ENCODE measurements around the gene GALNS.

Gene GALNS

DNA sequence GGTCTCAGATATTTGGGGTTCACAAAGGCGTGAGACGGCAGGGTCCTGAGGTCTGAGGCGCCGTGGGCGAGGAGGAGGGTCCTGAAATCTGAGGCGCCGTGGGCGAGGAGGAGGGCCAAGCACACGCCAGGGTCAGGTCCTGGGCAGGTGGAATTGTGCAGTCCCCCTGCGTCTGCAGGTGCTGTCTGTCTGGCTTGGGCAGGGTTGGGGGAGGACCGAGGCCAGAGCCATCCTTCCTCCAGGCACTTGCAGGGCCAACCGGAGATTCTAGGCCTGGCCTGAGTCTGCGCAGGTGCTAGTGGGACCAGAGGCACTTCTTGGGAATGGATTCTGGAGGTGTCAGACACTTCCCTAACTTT, 42.6 kb downstream of the GALNS start:
- DNase-seq, result no peak

DNA sequence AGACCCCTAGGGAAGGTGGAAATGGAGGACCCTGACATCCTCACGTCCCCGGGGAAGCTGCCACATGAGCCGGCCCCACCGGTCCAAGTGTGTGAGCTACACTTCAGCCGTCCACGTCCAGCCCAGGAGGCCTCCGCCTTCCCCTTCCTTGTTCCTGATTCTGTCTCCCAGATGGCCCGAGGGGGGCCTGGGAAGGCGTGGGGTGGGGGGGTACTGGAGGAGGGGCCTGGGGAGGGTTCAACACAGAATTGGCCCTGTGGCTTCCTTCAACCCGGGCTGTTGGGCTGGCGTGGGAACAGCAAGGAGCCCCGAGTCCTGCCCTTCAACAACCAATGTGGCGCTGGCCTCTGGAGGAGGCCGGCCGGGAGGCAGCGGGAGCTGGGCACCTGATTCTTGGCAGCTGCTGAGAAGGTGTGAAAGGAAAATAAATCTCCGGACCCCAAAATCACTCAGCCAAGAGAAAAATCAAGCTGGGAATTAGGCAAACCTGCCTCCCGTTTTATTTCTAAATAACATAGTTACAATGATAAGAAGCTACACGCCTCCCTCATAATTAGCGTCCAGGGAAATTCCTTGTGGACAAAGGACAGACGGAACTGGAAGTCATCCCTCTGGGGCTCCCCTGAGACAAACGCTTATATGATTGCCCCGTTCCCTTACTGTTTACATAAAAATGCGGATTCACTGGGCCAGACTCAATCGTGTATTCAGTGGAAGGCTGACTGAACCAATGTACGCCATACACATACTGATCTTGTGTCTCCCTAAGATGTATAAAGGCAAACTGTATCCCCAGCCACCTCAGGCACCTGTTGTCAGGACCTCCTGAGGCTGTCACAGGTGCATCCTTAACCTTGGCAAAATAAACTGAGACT, 43.2 kb downstream of the GALNS start:
- no peak for DNase-seq

DNA sequence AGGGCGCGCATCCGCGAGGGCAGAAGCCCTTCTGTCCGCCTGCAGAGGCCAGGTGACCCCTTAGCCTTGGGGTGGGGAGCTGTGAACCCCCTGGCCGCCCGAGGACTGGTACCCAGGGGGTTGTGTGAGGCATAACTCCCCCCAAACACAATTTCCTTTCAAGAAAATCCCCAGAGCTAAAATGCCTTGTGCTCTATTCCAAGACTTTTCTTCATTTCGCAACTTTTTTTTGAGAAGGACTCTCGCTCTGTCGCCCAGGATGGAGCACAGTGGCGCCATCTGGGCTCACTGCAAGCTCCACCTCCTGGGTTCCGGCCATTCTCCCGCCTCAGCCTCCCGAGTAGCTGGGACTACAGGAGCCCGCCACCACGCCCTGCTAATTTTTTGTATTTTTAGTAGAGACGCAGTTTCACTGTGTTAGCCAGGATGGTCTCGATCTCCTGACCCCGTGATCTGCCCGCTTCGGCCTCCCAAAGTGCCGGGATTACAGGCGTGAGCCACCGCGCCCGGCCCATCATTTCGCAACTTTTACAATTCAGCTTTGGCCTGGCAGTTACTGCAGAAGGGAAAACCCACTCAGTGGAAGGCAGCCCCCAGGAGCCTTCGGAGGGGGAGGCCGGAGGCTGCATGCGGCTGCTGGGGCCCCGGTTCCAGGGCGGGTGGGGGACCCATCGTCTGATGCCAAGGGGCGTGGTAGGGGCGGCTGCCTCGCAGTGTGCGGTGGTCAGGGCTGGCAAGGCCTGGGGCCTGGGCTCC, 44.1 kb downstream of the GALNS start:
- DNase-seq, result peak; percentile 51

DNA sequence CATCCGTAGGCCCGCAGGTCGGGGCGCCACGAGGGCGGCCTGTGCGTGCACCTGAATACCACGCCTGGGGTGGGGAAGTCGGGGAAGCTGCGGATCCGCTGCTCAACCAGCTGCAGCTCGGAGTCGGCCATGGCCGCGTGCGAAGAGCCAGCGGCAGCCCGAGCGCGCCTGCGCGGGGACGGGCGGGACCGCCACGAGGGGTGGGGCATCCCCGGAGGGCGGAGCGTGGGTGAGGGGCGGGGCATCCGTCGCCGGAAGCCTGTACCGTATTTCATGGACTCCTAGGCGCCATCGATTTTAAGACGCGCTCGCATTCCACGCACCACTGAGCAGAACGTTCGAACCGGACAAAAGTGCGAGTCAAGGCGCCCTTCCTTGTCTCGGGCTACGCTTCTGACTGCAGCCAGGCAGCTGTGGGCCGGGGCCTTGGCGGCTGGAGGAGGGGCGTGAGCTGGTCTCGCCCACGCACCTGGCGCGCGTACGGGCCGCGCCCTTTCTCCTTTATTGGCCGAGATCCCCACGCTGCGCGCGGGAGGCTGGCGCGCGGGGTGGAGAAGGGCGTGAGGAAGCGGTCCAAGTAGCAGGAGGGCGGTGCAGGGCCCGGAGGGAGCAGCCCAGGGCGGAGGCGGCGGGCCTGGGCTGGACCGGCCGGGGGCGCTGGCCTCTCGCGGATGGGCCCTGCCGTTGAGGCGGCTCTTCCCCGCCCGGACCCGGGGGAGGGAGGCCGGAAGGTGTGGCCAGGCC, 44.8 kb downstream of the GALNS start, which contains the start of gene APRT:
Gene APRT, minus strand, starts transcription at position 160 of the 744 bp plus-strand sequence. Its CDS starts 29 bp downstream, at position 131.
- peak; percentile 99 for DNase-seq

DNA sequence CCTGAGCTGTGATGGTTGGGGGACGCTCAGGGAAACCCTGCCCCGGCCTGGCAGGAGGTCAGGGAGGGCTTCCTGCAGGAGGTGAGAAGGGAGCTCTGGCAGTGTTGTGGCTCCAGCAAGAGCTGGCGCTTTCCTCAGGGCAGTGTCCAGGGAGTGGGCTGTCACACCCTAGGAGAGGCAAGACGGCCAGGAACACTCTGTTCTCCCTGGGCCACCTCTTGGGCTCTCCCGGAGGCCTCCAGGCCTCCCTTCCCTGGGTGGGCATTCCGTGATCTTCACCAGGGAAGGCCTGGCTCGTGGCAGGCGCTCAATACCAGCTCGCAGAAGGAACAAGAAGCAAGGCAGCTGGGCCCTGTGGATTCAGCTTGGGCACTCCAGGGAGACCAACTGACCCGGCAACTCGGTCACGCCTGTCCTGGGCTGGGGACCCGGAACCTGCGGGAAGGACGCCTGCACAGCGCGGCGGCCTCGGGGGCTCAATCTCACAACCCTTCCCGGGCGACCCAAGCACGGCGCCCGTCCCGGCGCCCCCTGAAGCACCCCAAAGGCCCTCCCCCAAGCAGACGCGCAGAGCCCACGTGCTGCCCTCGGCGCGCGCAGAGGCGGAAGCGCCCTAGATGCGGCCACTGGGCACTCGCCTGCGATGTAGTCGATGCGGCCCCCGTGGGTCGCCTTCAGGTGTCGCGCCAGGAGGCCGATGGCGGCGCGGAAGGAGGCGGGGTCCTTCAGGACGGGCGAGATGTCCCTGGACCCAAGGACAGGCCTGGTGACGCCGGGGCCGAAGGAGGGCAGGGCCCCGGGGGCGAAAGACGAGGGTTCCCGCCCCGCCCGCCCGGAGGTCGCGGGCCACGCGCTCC, 45.6 kb downstream of the GALNS start:
- DNase-seq, result peak; percentile 79

DNA sequence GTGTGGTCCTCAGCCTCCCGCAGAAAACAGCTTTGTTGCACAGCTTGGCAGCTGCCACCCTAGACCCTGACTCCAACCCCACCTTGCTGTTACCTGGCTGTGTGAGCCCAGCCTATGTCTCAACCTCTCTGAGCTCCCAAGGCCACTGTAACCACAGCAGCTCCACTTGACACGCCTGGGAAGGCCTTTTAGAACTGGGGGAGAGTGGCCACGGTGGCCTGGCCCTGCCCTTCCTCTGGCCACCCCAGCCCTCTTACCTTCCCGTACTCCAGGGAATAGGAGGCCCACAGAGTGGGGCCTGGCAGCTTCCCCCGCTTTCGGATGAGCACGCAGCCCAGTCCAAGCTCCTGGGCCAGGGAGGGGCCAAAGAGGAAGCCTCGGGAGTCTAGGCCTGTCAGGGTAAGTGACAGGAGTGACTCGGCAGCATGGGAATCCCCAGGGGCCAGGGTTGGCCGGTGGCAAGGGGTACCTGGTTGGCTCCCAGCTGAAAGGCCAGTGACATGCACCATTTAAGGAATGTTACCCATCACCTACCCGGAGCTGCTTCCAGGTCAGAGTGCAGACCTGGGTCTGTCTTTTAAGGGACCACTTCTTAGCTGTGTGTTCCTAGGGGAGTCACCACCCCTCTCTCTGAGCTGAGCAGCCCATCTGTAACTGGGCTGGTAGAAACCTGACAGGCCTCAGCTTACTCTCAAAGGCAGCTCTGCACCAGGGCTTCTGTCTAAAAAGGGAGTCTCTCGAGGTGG, 46.4 kb downstream of the GALNS start:
- DNase-seq, result peak; percentile 71

DNA sequence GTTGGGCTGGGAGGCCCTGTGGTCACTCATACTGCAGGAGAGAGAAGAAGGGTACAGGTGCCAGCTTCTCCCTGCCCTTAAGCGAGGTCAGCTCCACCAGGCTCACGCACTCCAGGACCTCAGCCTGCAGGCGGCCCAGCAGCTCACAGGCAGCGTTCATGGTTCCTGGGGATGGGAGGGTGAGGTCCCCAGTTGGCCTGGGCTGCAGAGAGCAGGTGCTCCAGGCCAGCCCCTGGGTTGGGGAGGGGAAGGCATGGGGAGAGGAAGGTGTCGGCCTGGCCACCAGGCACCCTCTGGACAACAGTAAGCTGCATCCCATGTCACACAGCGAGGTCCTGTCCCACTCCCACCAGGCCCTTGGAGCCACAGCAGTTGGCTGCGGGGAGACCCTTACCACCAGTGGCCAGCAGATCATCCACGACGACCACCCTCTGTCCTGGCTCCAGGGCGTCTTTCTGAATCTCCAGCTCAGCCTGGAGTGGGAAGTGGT, 47.0 kb downstream of the GALNS start:
- DNase-seq, result no peak

DNA sequence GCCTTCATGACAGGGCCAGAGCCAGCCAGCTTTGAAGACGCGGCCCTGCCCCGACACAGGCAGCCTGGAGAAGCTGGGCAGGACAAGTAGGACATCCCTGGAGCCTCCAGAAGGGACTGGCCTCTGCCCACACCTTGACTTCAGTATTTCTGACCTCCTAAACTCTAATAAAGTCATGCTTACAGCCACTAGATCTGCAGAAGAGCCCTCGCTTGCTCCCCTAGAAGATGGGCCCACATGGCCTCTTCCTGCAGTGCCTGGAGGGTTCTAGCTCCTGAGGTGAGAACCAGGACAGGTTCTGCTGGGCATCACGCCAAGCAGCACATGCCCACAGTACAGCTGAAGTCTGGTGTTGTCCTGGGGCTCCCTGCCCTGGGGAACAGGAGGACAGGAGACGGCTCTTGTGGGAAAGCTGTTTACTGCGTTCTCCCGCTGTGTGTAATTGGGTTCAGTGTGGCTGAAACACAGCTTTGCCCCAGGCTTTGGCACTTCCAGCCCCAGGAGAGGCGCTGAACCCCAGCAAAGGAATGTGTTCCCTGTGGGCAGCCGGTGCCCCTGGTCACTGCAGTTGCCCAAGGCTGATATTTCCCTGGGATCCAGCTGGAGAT, 47.6 kb downstream of the GALNS start:
- peak; percentile 48 for DNase-seq

DNA sequence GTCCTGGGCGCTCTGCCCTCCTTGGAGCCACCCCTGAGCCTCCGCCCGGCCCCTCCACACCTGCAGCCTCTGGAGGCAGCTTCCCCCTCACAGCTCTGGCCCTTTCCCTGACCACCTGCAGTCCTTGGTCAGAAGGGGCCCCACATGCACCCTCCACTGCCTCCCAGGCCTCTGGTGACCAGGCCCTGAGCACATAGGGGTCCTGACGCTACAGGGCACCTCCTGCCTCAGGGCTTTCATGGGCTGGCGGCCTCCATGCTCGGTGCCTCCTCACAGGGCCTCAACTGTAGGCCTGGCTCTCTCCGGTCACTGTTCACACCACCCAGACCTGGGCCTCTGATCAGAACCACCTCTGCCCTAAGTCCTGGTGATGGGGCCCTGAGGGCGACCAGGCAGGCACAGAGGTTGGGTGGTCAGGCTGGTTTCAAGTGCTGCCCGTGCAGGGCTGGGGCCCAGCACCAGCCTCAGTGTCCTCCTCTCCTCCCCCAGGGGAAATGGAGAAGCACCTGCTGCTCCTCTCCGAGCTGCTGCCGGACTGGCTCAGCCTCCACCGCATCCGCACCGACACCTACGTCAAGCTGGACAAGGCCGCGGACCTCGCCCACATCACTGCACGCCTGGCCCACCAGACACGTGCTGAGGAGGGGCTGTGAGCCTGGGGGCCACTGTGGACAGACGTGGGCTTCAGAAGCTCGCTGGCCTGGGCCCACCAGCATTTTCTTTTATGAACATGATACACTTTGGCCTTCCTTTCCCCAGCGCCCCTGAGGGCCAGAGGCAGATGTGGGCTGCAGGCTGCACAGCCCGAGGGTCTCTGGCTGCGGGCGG, 48.9 kb downstream of the GALNS start:
- DNase-seq, result no peak

DNA sequence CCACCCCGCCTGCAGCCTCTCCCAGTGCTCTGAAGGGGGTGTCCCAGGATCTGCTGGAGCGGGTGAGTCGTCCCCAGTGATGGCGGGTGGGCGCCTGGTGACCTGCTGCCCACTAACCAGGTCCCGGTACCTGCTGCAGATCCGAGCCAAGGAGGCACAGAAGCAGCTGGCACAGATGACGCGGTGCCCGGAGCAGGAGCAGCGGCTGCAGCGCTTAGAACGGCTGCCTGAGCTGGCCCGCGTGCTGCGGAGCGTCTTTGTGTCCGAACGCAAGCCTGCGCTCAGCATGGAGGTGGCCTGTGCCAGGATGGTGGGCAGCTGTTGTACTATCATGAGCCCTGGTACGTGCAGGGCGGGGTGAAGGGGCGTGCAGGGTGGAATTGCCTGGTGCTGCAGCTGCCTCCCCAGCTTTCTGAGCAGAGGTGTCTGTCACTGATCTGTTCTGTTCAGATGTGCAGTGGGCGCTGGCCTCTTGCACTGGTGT, 49.6 kb downstream of the GALNS start:
- no peak for DNase-seq

DNA sequence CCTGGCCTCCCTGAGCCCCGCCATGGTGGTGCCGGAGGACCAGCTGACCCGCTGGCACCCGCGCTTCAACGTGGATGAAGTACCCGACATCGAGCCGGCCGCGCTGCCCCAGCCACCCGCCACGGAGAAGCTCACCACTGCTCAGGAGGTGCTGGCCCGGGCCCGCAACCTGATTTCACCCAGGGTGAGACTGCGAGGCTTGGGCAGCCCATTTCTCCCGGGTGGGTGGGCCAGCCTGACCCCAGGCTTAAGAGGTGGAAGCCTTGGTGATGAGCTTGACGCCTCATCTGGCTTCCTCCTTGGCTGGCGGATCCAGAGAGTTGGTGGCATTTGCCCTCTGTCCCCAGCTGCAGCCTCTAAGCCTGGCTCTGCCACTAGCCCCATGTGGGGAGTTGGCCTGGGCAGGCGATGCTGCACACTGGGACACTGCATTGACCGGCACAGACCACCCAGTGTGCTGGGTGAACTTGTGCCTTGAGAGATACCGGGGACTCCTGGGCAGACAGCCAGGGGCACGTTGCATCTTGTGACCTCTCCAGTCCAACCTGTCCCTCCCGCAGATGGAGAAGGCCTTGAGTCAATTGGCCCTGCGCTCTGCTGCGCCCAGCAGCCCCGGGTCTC, 50.1 kb downstream of the GALNS start:
- DNase-seq, result no peak

DNA sequence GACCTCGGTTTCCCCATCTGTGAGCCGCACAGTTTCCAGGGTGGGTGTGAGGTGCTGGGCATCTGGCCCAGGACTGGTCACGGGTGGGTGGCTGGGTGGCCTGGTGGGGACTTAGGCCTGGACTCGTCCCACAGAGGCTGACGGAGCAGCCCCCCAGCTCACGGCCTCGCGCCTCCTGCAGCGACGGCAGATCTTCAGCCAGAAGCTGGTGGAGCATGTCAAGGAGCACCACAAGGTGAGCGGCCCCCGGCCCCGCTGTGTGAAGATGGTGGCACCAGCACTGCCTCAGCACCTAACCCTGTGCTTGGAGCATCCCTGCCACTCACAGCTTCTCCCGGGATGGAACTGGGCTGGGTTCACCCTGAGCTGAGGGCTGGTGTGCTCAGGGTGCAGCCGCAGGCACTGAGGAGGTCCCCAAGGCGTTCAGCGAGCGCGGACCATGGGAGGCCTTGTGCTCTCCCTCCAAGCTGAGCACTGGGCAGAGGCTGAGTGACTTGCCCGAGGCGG, 50.8 kb downstream of the GALNS start:
- DNase-seq, result no peak

DNA sequence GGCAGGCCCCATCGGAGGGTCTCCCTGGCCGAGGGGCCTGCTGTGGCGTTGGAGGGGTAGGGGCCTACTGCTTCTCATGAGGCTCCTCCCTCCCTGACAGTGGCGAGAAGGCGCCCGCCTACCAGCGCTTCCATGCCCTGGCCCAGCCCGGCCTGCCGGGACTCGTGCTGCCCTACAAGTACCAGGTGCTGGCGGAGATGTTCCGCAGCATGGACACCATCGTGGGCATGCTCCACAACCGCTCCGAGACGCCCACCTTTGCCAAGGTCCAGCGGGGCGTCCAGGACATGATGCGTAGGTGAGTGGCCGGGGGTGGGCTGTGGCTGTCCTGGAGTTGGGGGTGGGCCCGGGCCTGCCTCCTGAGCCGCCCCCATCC, 51.4 kb downstream of the GALNS start:
- DNase-seq, result no peak

DNA sequence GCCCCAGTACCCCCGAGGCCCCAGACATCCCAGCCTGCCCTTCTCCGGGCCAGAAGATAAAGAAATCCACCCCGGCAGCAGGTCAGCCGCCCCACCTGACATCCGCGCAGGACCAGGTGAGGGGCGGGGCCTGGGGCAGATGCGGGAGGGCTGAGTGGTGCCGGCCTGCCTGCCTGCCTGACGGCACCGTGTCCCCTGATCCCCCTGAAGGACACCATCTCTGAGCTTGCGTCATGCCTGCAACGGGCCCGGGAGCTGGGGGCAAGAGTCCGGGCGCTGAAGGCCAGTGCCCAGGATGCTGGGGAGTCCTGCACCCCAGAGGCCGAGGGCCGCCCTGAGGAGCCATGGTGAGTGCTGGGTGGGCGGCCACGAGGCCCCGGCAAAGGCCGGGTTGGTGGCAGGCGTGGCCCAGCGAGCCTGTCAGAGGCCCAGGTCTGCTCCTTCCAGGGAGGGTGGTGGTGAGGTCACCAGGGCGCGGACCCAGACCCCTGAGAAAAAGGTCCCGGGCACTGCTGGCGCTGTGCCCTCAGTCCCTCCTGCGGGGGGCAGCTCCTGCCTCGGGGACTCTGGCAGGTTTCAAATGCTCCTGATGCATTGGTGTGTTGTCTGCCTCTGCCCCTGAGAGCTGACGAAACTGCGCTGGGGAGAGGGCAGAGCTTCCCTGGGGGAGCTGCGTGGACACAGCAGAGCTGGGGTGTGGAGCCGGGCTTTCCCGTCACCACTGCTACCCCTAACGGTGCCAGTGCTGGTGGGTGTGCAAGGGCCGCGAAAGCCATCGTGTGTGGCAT, 52.0 kb downstream of the GALNS start:
- peak; percentile 63 for DNase-seq

DNA sequence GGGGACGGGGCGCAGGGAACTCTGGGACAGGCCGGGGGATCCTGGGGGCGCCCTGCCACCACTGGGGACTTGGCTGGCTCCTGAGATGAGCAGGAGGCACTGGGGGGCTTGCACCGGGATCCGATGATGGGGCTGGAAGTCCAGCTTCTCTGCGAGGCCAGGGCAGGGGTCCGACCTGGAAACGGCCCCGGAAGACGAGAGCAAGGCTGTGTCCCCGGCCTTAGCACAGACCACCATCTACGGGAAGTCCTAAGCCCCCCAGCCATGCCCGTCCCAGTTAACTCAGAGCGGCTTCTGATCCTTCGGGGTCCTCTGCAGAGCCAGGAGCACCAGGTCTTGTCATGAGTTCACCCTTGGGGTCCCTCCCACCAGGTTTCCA, 52.6 kb downstream of the GALNS start:
- peak; percentile 43 for DNase-seq

DNA sequence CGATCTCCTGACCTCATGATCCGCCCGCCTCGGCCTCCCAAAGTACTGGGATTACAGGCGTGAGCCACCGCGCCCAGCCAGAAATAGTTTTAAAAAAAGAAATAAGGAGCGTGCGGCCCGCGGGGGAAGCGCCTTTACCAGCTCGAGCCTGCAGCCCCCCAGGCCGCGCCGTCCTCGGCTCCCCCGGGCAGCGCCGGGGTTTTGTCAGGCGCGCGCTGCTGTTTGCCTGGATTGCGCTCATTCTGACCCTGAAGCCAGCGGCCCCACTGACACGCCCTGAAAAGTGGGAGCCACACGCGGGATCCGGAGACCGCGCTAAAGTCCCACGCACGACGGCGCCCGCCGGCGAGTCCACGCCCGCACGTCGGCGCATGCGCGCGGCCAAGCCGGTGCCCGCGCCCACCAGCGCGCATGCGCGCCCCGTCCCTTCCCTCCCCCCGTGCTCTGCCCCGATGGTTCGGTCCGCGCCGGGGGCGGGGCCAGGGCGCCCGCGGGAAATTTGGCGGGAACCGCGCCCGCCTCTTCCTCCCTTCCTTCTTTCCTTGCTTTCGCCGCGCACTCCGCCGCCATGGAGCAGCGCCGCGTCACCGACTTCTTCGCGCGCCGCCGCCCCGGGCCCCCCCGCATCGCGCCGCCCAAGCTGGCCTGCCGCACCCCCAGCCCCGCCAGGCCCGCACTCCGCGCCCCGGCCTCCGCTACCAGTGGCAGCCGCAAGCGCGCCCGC, 53.3 kb downstream of the GALNS start, which contains the start of gene CDT1:
Gene CDT1, plus strand, starts transcription at position 526 of the 724 bp plus-strand sequence. Its CDS starts 43 bp downstream, at position 569.
- peak; percentile 89 for DNase-seq

DNA sequence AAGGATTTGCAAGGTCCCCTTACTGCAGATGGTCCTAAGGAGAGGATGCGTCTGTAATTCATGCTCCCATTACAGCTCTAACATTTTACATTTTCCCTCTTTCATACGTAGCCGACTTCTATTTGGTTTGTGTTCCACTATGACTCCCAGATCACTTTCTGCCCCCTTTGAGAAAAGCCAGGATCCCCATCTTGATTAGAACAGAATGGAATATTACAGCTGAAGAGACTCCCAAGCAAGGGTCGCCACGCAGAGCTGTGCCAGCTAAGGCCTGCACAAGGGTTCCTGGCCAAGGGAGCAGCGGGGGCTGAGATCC, 56.5 kb downstream of the GALNS start:
- DNase-seq, result no peak
